Amygdala (tissue), 56 donors: ENCODE measurements around the gene ARL13B.
"Not testable (repeated sequence)": the region's sequence is repeated elsewhere in the genome, so short reads cannot be mapped to it uniquely, and the experiment has no call there.

ENCODE experiments used
- DNase-seq, 56 donors: peaks; one replicate each; lab custom pipeline; 2025; lab: John Stamatoyannopoulos, UW

The ARL13B gene

GRCh38 chr3:93992207-93992606 is 12.3 kb downstream of the ARL13B start:
- no peak for DNase-seq

GRCh38 chr3:93994056-93994455 is 14.1 kb downstream of the ARL13B start:
- DNase-seq: no peak

- no peak for DNase-seq
Observed at GRCh38 chr3:94001191-94001590, 21.2 kb downstream of the ARL13B start.

GRCh38 chr3:94001827-94002495 is 22.0 kb downstream of the ARL13B start:
- no peak for DNase-seq

- DNase-seq: peak in 1 of 56 donors; percentile 15
Observed at GRCh38 chr3:94004301-94004910, 24.5 kb downstream of the ARL13B start.

- no peak for DNase-seq
Observed at GRCh38 chr3:94008253-94008652, 28.3 kb downstream of the ARL13B start.

GRCh38 chr3:94009608-94010007 is 29.7 kb downstream of the ARL13B start:
- DNase-seq: no peak

DNA sequence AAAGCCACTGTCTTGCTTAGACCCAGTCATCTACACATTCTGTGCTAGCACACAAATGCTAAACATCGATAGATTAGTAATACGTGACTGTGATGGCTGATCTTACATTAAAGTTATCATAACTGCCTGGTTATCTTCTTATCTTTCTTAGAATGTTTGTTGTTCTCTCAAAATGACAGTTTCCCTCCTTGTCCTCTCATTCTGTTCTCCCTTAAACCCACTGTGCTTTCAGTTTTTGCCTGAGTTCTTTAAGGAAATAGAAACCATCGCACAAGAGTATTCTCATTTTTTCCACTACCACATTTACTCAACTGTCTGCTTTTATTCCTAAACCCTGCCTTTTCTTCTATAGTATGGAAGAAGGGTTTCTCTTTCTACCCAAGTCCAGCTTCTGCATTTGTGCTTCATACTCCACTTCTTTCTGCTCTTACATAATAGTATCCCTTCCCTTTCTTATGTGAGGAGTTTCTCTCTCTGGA is 31.3 kb downstream of the ARL13B start:
- DNase-seq: no peak

- no peak for DNase-seq
Observed at GRCh38 chr3:94012185-94012584, 32.2 kb downstream of the ARL13B start.

GRCh38 chr3:94015025-94015424 is 35.1 kb downstream of the ARL13B start:
- no peak for DNase-seq

DNA sequence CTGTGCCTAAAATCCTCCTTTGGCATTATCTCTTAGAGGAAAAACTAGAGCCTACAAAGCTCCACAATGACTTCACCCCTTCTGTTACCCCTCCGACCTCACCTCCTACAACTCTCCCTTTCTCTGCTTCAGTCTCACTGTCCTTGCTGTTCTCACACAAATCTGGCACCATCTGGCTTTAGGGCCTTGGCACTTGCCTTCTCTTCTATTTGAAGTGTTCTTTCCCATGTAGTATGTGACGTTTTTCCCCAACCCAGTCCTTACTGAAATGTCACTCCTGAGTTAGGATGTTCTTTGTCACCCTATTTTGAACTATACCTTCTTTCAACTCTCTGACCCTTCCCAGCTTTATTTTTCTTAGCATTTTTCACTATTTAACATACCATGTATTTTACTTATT is 39.7 kb downstream of the ARL13B start:
- no peak for DNase-seq

DNA sequence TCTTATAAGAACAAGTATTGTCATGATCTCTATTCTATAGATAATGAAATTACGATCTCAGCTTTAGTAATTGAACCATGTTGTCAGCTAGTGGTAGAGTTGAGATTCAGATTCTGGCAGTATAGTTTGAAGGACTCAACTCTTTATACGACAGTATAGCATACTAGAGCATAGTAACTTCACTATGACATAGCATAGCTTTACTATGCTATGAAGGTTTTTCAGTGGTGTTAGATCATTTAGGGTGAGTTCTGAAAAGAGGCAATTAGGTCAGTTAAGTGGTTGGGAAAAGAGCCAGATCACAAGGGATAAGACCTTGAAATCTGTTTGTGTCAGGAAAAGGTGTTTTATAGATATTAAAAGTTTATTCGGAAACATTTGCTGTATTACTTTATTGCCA is 40.3 kb downstream of the ARL13B start:
- no peak for DNase-seq

DNA sequence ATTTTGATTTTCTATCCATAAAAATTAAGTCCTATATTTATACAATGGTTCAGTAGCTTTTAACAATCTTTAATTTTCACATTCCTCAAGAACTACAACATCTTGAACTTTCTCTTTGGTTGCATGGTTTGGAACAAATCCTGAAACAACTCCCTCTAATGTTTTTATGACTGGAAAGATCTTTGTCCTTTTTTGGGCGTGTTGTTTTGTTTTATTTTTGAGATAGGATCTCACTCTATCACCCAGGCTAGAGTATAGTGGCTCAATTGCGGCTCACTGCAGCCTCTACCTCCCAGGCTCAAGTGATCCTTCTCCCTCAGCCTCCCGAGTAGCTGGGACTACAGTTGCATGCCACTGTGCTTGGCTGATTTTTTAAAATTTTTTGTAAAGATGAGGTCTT is 44.4 kb downstream of the ARL13B start:
- no peak for DNase-seq

GRCh38 chr3:94026623-94027022 is 46.7 kb downstream of the ARL13B start:
- DNase-seq: no peak

- no peak for DNase-seq
Observed at GRCh38 chr3:94028093-94028837, 48.3 kb downstream of the ARL13B start, which contains the start of gene STX19. TSS of gene STX19 (minus strand) at chr3:94028597. CDS start at chr3:94015269, 13,328 bp downstream.

GRCh38 chr3:94036909-94037507 is 57.1 kb downstream of the ARL13B start:
- no peak for DNase-seq

DNA sequence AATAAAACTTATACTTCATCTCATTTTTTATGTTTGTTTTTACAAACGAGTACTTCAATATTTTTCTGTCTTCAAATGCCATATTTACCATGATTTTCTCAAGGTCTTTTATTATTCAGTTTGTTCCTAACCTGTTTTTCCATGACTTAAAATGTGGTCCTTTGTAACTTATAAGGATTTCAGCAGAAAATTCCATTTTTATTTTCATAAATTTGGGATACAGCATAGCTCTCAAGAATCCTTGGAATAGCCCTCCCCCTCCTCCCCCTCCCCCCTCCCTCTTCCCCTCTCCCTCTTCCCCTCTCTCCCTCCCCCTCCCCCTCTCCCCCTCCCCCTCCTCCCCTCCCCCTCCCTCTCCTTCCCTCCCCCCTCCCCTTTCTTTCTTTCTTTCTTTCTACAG is 63.3 kb downstream of the ARL13B start:
- no peak for DNase-seq

GRCh38 chr3:94044100-94044936 is 64.4 kb downstream of the ARL13B start:
- not testable (repeated sequence) for DNase-seq

- DNase-seq: no peak
Observed at GRCh38 chr3:94046533-94046932, 66.6 kb downstream of the ARL13B start.

- no peak for DNase-seq
Observed at GRCh38 chr3:94049267-94049666, 69.3 kb downstream of the ARL13B start.
